ENCODE data around the gene ZNF672. TPM values are rescaled to one million over a fixed set of nuclear protein-coding genes. Genes with fewer than 3 reads are reported as not detected.

The ZNF672 gene
- total RNA-seq, 1 experiment from 2014 or later: 27.6 TPM

GRCh38 chr1:248798791-248799190, 39.2 kb upstream of the ZNF672 start:
- no TSS peak for BruUV-seq (replicated peaks)
- no peak overlapping the region for H3K4me3 ChIP-seq (replicated peaks in 1 of 2; ENCODE audit: low read depth in 1 of 2, low read length in 2 of 2)
- no peaks in the 10 kb centered on the region for H3K79me2 ChIP-seq (ENCODE audit: insufficient read depth, low read length)
- no peaks in the 10 kb centered on the region for H3K36me3 ChIP-seq (ENCODE audit: control insufficient read depth in 1 of 2, insufficient read depth in 2 of 2, low read length in 2 of 2)
- TF ChIP-seq EGR1 (IDR thresholded peaks at IDR 0.05; ENCODE audit: low read depth): no peak
- no peak for TF ChIP-seq CEBPB (IDR thresholded peaks at IDR 0.05; ENCODE audit: low read depth)
- TF ChIP-seq TCF7L2 (IDR thresholded peaks at IDR 0.05; ENCODE audit: borderline replicate concordance, extremely low read depth, insufficient read depth, insufficient read length): no peak
- no peak for TF ChIP-seq MAX (IDR thresholded peaks at IDR 0.05)
- TF ChIP-seq POLR2A (IDR thresholded peaks at IDR 0.05; ENCODE audit: borderline replicate concordance, extremely low read depth, insufficient read depth, insufficient read length): no peak
- no peak for TF ChIP-seq SRF (IDR thresholded peaks at IDR 0.05; ENCODE audit: low read depth)
- TF ChIP-seq ZNF274 (IDR thresholded peaks at IDR 0.05; ENCODE audit: low read depth, low read length): no peak
- TF ChIP-seq CBX3 (IDR thresholded peaks at IDR 0.05; ENCODE audit: low read depth): no peak
- TF ChIP-seq REST (IDR thresholded peaks at IDR 0.05; ENCODE audit: low read depth): no peak
- TF ChIP-seq ATF3 (IDR thresholded peaks at IDR 0.05): no peak
- no peak for TF ChIP-seq ELF1 (IDR thresholded peaks at IDR 0.05; ENCODE audit: borderline replicate concordance, low read depth)
- TF ChIP-seq FOSL1 (IDR thresholded peaks at IDR 0.05; ENCODE audit: low read depth): no peak
- TF ChIP-seq EZH2phosphoT487 (IDR thresholded peaks at IDR 0.05; ENCODE audit: borderline replicate concordance): no peak
- no peak for TF ChIP-seq YY1 (IDR thresholded peaks at IDR 0.05; ENCODE audit: extremely low read depth, insufficient replicate concordance, low read depth, low read length)
- no peak for TF ChIP-seq JUND (IDR thresholded peaks at IDR 0.05)
- H3K4me1 ChIP-seq (ENCODE audit: control insufficient read depth in 1 of 2, insufficient read depth in 2 of 2, low read length in 2 of 2): no peaks in the 10 kb centered on the region
- H3K9me3 ChIP-seq (ENCODE audit: control insufficient read depth in 1 of 2, insufficient read depth in 1 of 2, low read depth in 1 of 2, low read length in 2 of 2): no peaks in the 10 kb centered on the region
- H3K9me2 ChIP-seq (ENCODE audit: insufficient read depth): no peaks in the 10 kb centered on the region
- DNase-seq (ENCODE audit: low read depth, low spot score) (no peak), ATAC-seq (no peak)
- ChIA-PET CTCF (no interaction called here), RAD21 (ENCODE audit: low non-redundant PET in 1 of 2, low total read pairs in 2 of 2, uncharacterized antibody in 2 of 2, unreplicated experiment in 2 of 2) (no interaction called here), POLR2A (no interaction called here)
- intact Hi-C loops (cut with micrococcal nuclease): no loop called here
- H4K20me1 ChIP-seq (ENCODE audit: insufficient read depth): no peaks in the 10 kb centered on the region
- no peaks in the 10 kb centered on the region for H3K27me3 ChIP-seq (ENCODE audit: insufficient read depth, low read length)
- H3K4me2 ChIP-seq (ENCODE audit: low read length): no peak overlapping the region
- H3K9ac ChIP-seq (ENCODE audit: low read length): no peak overlapping the region
- no peak overlapping the region for H3K27ac ChIP-seq (ENCODE audit: low read depth, low read length)
- H2AFZ ChIP-seq (ENCODE audit: low read depth, low read length, poor library complexity, severe bottlenecking): no peak overlapping the region
